Spleen (tissue), 11 donors: ENCODE measurements around the gene UBE2I. TPM values are rescaled to one million over a fixed set of nuclear protein-coding genes. Genes with fewer than 3 reads are reported as not detected.

Experiments used
- DNase-seq: peaks from one replicate; pipeline ENCODE4 v3.0.0-alpha.2; 2020
- H3K27ac ChIP-seq, 8 donors: fragments of 200-600 bp; sonication (generic) in 7 of 8; 1 replicate in 4 of 8; 2 replicates in 4 of 8; pipeline versions ENCODE4 v1.5.0 to v1.8.0; 2016 to 2021; ENCODE audit warnings: inconsistent platforms in 4 of 8, mild to moderate bottlenecking in 4 of 8, moderate library complexity in 1 of 8
- H3K27me3 ChIP-seq, 7 donors: fragments of 200-600 bp; sonication (generic) in 6 of 7; replicated peaks in 1 of 7; 1 replicate in 4 of 7; 2 replicates in 3 of 7; pipeline versions ENCODE4 v1.5.0 to v1.8.0; 2016 to 2021; ENCODE audit warnings: inconsistent platforms in 3 of 7, mild to moderate bottlenecking in 1 of 7
- H3K36me3 ChIP-seq, 6 donors: fragments of 200-600 bp; sonication (generic) in 5 of 6; 1 replicate in 4 of 6; 2 replicates in 2 of 6; pipeline versions ENCODE4 v1.5.0 to v1.8.0; 2016 to 2021; ENCODE audit warnings: inconsistent platforms in 2 of 6
- H3K4me1 ChIP-seq, 6 donors: fragments of 200-600 bp; sonication (generic) in 5 of 6; 1 replicate in 3 of 6; 2 replicates in 3 of 6; pipeline versions ENCODE4 v1.5.0 to v1.8.0; 2016 to 2021; ENCODE audit warnings: inconsistent platforms in 3 of 6
- H3K4me3 ChIP-seq, 8 donors: fragments of 200-600 bp; sonication (generic) in 7 of 8; 1 replicate in 4 of 8; 2 replicates in 4 of 8; pipeline versions ENCODE4 v1.5.0 to v1.8.0; 2016 to 2021; ENCODE audit warnings: inconsistent platforms in 4 of 8, mild to moderate bottlenecking in 4 of 8, moderate library complexity in 2 of 8
- H3K9me3 ChIP-seq, 8 donors: fragments of 200-600 bp; sonication (generic) in 7 of 8; 1 replicate in 4 of 8; 2 replicates in 4 of 8; pipeline versions ENCODE4 v1.5.0 to v1.8.0; 2016 to 2021; ENCODE audit warnings: inconsistent platforms in 4 of 8
- POLR2A ChIP-seq, 3 donors: fragments of 450-650 bp; IDR thresholded peaks; one replicate each; pipeline ENCODE4 v1.5.1; 2017; ENCODE audit warnings: antibody characterized with exemption in 3 of 3, mild to moderate bottlenecking in 1 of 3
- POLR2AphosphoS5 ChIP-seq, 3 donors: sonication (generic); formaldehyde crosslinking; IDR thresholded peaks; one replicate each; pipeline ENCODE4 v1.5.1; 2017; ENCODE audit warnings: antibody characterized with exemption in 3 of 3
- WGBS, 5 donors: extraction: QIAGEN DNeasy Blood & Tissue Kit in 3 of 5; methylation state at CpG; one replicate each; pipeline versions ENCODE4 v1.1.5 to v1.1.7; 2013 to 2018; 5-methylcytosine and 5-hydroxymethylcytosine counted together
- intact Hi-C: fragments of 100-400 bp; cut with DNase I; formaldehyde crosslinking; loops from one replicate; pipeline ENCODE4 v1.15.0; 2023; ENCODE audit warnings: low total_unique reads
- polyA plus RNA-seq, 3 donors: library from polyadenylated mRNA; stranded (reverse); fragments of 200-250 nt; gene quantifications; one replicate each; pipeline ENCODE4 v1.2.1, GENCODE V29; 2013
- total RNA-seq, 7 donors: library from RNA; depleted of rRNA in 3 of 7; stranded (reverse); fragments of >200 nt in 3 of 7; fragmentation: NEBNext Ultra II Directional in 4 of 7; extraction: Animal tissue kit (Norgen Biotek cat#: 25700) in 4 of 7; gene quantifications; one replicate each; pipeline versions ENCODE4 v1.1.0 to v1.2.1, GENCODE V29; 2016 to 2021
- TF ChIP-seq, protein P1 (sequence below), 11 experiments: fragments of 200-600 bp in 7 of 11; fragments of 450-650 bp in 4 of 11; sonication (generic) in 4 of 11; IDR thresholded peaks in 8 of 11; conservative IDR thresholded peaks in 3 of 11; 1 replicate in 7 of 11; 2 replicates in 4 of 11; pipeline versions ENCODE4 v1.4.0 to v1.8.0; 2016 to 2021; ENCODE audit warnings: antibody characterized with exemption in 11 of 11, inconsistent platforms in 4 of 11, mild to moderate bottlenecking in 1 of 11
- donor health status: healthy with polysubstance abuse.
- donor health status: DM: no; HTN: no; CAD: no; lungs with moderate emphysema.
- donor health status: DM: no; HTN: no; CAD: no.
- donor health status: Bipolar disorder and iron deficiency.
- donor health status: healthy.
- donor health status: DM: no; HTN: no; CAD: no.
- donor health status: DM: yes; HTN: yes; CAD: no.

The UBE2I gene
- total and polyA plus RNA-seq, 10 donors = 78.1 to 142 (median 119) TPM

DNA sequence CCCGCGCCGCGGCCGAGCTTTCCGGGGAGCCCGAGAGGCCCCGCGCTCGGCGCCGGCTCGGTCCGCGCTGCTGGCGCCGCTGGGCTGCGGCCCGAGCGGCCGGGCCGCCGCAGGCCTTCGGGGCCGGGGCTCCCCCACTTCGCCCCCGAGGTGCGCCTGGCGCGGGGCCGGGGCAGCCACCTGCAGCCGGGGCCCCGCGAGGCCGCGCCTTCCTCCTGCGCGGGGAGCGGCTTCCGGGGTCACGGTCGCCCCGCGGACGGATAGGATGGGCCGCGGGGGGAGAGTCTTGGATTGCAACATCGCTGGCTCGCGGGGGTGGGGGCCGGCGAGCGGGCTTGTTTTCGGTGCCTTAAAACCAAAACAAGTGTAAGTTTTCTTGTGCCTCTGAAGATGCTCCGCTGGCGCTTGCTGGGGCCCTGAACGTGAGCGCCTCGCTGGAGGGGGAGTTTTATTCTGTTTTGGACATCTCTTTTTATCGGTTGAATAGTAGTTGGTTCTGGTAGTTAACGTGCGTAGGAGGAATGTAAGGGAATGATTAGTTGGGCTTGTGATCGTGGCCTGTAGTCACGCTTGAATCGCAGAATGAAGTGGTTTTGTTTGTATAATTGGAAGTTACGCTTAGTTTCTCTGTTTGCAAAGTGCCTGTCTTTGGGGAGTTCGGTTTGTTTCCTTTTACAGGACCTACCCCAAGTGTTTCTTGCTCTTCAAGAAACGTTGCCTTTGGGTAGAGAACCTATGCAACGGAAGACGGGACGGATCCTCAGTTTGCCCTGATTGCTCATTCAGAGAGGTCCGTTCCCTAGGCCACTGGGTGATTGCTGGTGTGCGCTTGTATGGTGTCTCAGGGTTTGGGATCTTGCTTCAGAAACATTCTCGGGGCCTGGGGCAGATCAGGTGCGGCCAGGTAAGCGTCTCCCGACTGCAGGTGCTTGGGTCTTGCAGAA lies 724 bp downstream of the UBE2I start:
- Histone ChIP-seq H3K4me1 (peaks cover 24 to 74% (median 60%) of the 10 kb centered on the region in 6 donors), H3K27me3 (no peaks in the 10 kb centered on the region), H3K36me3 (peaks cover 3 to 38% (median 26%) of the 10 kb centered on the region in 6 donors), H3K4me3 (peak overlapping the region; percentile 81 to 96 (median 86)), H3K27ac (peak overlapping the region; percentile 65 to 99 (median 97)), H3K9me3 (no peaks in the 10 kb centered on the region)
- peak; percentile 93 for DNase-seq
- intact Hi-C loops = no loop called here
- TF ChIP-seq POLR2AphosphoS5 (IDR thresholded peaks at IDR 0.05) (peak in 1 of 3 donors; percentile 5), POLR2A (IDR thresholded peaks at IDR 0.05) (no peak)
- 1% methylated on average over 42 to 77 of the region's 77 CpGs for WGBS, 5 donors

DNA sequence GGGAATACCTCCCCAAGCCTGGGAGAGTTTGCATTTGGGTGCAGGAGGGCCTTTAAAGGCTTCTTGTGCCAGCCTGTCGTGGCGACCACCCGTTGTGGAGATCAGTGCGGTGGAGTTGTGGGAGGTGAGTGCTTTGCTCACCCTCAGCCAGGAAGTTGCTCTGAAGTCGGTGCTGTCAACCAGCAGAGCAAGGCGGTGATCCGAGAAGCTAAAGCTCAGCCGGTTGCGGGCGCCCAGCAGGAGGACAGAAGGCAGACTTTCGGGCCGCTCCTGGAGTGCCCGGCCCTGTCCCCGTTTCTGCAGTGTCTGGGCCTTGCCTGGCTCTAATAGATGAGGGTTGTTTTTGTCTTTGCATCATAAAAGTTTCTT lies 1.4 kb downstream of the UBE2I start:
- Histone ChIP-seq H3K4me3 (peak overlapping the region; percentile 81 to 96 (median 86)), H3K27ac (peak overlapping the region; percentile 13 to 99 (median 96)), H3K4me1 (peaks cover 24 to 73% (median 55%) of the 10 kb centered on the region in 6 donors), H3K9me3 (no peaks in the 10 kb centered on the region), H3K27me3 (no peaks in the 10 kb centered on the region), H3K36me3 (peaks cover 3 to 44% (median 32%) of the 10 kb centered on the region in 6 donors)
- intact Hi-C loops = no loop called here
- peak in 1 of 3 donors; percentile 18 for TF ChIP-seq POLR2AphosphoS5 (IDR thresholded peaks at IDR 0.05)
- TF ChIP-seq, protein P1, sequence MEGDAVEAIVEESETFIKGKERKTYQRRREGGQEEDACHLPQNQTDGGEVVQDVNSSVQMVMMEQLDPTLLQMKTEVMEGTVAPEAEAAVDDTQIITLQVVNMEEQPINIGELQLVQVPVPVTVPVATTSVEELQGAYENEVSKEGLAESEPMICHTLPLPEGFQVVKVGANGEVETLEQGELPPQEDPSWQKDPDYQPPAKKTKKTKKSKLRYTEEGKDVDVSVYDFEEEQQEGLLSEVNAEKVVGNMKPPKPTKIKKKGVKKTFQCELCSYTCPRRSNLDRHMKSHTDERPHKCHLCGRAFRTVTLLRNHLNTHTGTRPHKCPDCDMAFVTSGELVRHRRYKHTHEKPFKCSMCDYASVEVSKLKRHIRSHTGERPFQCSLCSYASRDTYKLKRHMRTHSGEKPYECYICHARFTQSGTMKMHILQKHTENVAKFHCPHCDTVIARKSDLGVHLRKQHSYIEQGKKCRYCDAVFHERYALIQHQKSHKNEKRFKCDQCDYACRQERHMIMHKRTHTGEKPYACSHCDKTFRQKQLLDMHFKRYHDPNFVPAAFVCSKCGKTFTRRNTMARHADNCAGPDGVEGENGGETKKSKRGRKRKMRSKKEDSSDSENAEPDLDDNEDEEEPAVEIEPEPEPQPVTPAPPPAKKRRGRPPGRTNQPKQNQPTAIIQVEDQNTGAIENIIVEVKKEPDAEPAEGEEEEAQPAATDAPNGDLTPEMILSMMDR (IDR thresholded peaks at IDR 0.05 in 8 of 11, conservative IDR thresholded peaks at IDR 0.05 in 3 of 11) = no peak
- 0 to 2% (median 1%) methylated on average over 7 to 14 of the region's 14 CpGs for WGBS, 5 donors
- DNase-seq = peak; percentile 89

DNA sequence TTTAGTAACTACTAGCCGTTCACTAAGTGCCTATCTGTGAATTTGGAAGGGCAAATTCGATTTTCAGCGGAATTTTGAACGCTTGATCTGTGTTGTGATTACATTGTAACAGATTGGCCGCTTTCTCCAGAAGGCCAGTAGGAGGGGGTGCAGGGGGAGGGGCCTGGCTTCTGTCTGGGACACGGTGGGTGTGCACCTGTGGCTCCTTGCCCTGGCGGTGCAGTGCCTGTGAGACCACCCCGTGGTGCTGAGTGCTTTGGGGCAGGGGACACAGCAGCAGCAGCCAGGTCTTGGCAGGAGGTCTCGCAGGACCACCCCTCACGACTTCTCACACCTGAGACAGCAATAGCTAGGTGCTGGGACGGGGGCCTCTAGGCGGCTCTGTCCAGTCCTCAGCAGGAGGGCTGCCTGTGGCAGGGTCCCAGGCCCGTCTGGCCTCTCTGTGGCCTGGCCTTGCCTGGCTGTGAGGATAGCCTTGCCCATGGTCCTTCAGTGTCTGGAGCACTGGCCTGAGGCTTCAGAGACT lies 1.8 kb downstream of the UBE2I start:
- TF ChIP-seq POLR2AphosphoS5 (IDR thresholded peaks at IDR 0.05) (no peak), POLR2A (IDR thresholded peaks at IDR 0.05) (no peak)
- TF ChIP-seq, protein P1 (IDR thresholded peaks at IDR 0.05 in 8 of 11, conservative IDR thresholded peaks at IDR 0.05 in 3 of 11) = no peak
- peak overlapping the region in 7 of 8 donors; percentile 13 to 99 (median 97) for H3K27ac ChIP-seq
- intact Hi-C loops = no loop called here

DNA sequence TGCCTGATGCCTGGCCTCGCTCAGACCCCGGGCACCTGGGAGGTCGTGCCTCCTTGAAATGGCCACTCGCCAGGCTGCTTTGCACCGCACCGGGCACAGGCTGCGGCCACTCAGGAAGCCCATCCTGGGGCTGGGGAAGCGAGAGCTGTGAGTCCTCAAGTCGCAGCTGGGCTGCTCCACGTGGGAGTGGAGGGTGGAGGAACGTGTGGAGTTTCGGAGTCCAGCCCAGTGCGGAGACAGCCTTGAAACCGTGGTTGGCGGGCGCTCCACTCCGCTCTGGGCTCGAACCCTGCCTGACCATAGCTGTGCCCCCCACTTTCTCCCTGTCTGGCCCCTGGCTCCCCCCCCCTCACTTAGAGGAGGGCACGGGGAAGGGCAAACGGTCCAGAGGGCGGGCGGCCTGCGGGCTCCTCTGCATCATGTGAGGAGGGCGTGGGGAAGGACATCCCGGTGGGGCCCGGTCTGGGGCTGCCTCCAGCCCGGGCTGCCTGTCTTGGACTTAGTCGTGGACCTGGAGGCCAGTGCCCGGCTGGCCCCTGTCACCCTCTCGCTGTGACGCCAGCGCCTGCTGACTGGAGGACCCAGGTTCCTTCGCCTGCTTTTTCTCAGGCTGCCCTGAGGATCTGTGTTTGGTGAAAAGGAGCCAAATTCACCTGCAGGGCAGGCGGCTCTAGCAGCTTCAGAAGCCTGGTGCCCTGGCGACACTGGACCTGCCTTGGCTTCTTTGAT lies 2.5 kb downstream of the UBE2I start:
- Histone ChIP-seq H3K4me3 (peak overlapping the region in 7 of 8 donors; percentile 81 to 96 (median 86)), H3K36me3 (peaks cover 3 to 55% (median 43%) of the 10 kb centered on the region in 6 donors), H3K27me3 (no peaks in the 10 kb centered on the region), H3K27ac (peak overlapping the region in 6 of 8 donors; percentile 3 to 99 (median 98)), H3K4me1 (peaks cover 24 to 64% (median 50%) of the 10 kb centered on the region in 6 donors), H3K9me3 (no peaks in the 10 kb centered on the region)
- TF ChIP-seq POLR2A (IDR thresholded peaks at IDR 0.05) = no peak
- TF ChIP-seq POLR2AphosphoS5 (IDR thresholded peaks at IDR 0.05) = peak in 2 of 3 donors; percentile 53 to 58
- peak; percentile 82 for DNase-seq
- 24 to 45% (median 38%) methylated on average over 17 to 35 of the region's 35 CpGs for WGBS, 5 donors
- intact Hi-C loops = no loop called here

More for the DNA sequence above, 1.8 kb downstream of the UBE2I start:
- Histone ChIP-seq H3K36me3 (peaks cover 3 to 49% (median 37%) of the 10 kb centered on the region in 6 donors), H3K9me3 (no peaks in the 10 kb centered on the region), H3K4me3 (peak overlapping the region; percentile 81 to 96 (median 86)), H3K4me1 (peaks cover 24 to 68% (median 52%) of the 10 kb centered on the region in 6 donors), H3K27me3 (no peaks in the 10 kb centered on the region)
- peak; percentile 77 for DNase-seq
- 15 to 26% (median 17%) methylated on average over 10 to 13 of the region's 13 CpGs for WGBS, 5 donors
